ENCODE measurements around the gene SFXN4. TPM values are rescaled to one million over a fixed set of nuclear protein-coding genes. Genes with fewer than 3 reads are reported as not detected.
A peak's percentile ranks its signal among the peaks of the same experiment; 100 is the strongest.

SFXN4 gene
- total and polyA plus RNA-seq, 2 of the 13 experiments (the other 11 are each of a cell fraction or from before 2014, with no cell fraction given) = 47.7 to 64.9 TPM

DNA sequence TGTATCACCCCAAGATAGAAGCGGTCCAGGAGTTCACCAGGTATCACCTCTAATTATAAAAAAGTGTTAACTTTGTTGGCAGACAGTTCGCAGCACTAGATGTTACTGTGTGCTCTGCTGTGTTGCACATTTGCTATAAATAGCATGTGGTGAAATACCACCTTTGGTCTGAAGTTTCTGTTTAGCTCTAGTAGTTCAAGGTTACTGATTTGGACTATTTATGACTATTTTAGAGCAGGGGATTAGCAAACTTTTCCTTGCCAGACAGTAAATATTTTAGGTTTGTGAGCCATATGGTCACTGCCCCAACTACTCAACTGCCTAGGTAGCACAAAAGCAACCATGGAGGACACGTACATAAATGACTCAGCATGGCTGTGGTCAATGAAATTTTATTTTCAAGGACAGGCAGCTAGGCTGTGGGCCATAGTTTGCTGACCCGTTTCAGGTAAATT, 45.1 kb downstream of the SFXN4 start (continued):
- TF ChIP-seq, protein P1, sequence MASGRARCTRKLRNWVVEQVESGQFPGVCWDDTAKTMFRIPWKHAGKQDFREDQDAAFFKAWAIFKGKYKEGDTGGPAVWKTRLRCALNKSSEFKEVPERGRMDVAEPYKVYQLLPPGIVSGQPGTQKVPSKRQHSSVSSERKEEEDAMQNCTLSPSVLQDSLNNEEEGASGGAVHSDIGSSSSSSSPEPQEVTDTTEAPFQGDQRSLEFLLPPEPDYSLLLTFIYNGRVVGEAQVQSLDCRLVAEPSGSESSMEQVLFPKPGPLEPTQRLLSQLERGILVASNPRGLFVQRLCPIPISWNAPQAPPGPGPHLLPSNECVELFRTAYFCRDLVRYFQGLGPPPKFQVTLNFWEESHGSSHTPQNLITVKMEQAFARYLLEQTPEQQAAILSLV (CRISPR knock-in tag; IDR thresholded peaks at IDR 0.05; ENCODE audit: borderline replicate concordance) = no peak
- TF ChIP-seq ZBTB8A (CRISPR knock-in tag; IDR thresholded peaks at IDR 0.05; ENCODE audit: borderline replicate concordance, low read depth) (no peak), ZNF138 (CRISPR knock-in tag; IDR thresholded peaks at IDR 0.05; ENCODE audit: low read depth) (no peak), ZNF451 (CRISPR knock-in tag; IDR thresholded peaks at IDR 0.05) (no peak), ZNF12 (CRISPR knock-in tag; IDR thresholded peaks at IDR 0.05) (peak; percentile 64; the same call in 1 of the 2 replicates), ZNF674 (CRISPR knock-in tag; IDR thresholded peaks at IDR 0.05; ENCODE audit: low read depth) (no peak), RFX3 (CRISPR knock-in tag; IDR thresholded peaks at IDR 0.05) (no peak), RAD21 (CRISPR knock-in tag; IDR thresholded peaks at IDR 0.05) (no peak), ZNF572 (CRISPR knock-in tag; IDR thresholded peaks at IDR 0.05) (no peak), ZFP36L1 (CRISPR knock-in tag; IDR thresholded peaks at IDR 0.05) (peak; percentile 34; the same call in 1 of the 2 replicates), BRD4 (CRISPR knock-in tag; IDR thresholded peaks at IDR 0.05) (no peak), RBAK (CRISPR knock-in tag; IDR thresholded peaks at IDR 0.05) (no peak), RFX5 (IDR thresholded peaks at IDR 0.05; ENCODE audit: low read depth, low read length) (no peak), AKAP8 (CRISPR knock-in tag; IDR thresholded peaks at IDR 0.05) (no peak), LCORL (IDR thresholded peaks at IDR 0.05) (peak; percentile 79; the same call in 1 of the 2 replicates), LCORL (CRISPR knock-in tag; IDR thresholded peaks at IDR 0.05) (peak; percentile 96), HES4 (CRISPR knock-in tag; IDR thresholded peaks at IDR 0.05; ENCODE audit: borderline replicate concordance) (no peak), SP2 (CRISPR knock-in tag; IDR thresholded peaks at IDR 0.05) (no peak)
- TF ChIP-seq, protein P2, sequence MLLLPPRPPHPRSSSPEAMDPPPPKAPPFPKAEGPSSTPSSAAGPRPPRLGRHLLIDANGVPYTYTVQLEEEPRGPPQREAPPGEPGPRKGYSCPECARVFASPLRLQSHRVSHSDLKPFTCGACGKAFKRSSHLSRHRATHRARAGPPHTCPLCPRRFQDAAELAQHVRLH (CRISPR knock-in tag; IDR thresholded peaks at IDR 0.05; ENCODE audit: borderline replicate concordance, low read depth) = no peak
- TF ChIP-seq, protein P3, sequence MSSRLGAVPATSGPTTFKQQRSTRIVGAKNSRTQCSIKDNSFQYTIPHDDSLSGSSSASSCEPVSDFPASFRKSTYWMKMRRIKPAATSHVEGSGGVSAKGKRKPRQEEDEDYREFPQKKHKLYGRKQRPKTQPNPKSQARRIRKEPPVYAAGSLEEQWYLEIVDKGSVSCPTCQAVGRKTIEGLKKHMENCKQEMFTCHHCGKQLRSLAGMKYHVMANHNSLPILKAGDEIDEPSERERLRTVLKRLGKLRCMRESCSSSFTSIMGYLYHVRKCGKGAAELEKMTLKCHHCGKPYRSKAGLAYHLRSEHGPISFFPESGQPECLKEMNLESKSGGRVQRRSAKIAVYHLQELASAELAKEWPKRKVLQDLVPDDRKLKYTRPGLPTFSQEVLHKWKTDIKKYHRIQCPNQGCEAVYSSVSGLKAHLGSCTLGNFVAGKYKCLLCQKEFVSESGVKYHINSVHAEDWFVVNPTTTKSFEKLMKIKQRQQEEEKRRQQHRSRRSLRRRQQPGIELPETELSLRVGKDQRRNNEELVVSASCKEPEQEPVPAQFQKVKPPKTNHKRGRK (CRISPR knock-in tag; IDR thresholded peaks at IDR 0.05) = no peak
- TF ChIP-seq, protein P4, sequence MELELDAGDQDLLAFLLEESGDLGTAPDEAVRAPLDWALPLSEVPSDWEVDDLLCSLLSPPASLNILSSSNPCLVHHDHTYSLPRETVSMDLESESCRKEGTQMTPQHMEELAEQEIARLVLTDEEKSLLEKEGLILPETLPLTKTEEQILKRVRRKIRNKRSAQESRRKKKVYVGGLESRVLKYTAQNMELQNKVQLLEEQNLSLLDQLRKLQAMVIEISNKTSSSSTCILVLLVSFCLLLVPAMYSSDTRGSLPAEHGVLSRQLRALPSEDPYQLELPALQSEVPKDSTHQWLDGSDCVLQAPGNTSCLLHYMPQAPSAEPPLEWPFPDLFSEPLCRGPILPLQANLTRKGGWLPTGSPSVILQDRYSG (CRISPR knock-in tag; IDR thresholded peaks at IDR 0.05) = no peak
- TF ChIP-seq, protein P5, sequence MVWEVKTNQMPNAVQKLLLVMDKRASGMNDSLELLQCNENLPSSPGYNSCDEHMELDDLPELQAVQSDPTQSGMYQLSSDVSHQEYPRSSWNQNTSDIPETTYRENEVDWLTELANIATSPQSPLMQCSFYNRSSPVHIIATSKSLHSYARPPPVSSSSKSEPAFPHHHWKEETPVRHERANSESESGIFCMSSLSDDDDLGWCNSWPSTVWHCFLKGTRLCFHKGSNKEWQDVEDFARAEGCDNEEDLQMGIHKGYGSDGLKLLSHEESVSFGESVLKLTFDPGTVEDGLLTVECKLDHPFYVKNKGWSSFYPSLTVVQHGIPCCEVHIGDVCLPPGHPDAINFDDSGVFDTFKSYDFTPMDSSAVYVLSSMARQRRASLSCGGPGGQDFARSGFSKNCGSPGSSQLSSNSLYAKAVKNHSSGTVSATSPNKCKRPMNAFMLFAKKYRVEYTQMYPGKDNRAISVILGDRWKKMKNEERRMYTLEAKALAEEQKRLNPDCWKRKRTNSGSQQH (CRISPR knock-in tag; IDR thresholded peaks at IDR 0.05; ENCODE audit: low read depth) = no peak
- TF ChIP-seq, protein P6, sequence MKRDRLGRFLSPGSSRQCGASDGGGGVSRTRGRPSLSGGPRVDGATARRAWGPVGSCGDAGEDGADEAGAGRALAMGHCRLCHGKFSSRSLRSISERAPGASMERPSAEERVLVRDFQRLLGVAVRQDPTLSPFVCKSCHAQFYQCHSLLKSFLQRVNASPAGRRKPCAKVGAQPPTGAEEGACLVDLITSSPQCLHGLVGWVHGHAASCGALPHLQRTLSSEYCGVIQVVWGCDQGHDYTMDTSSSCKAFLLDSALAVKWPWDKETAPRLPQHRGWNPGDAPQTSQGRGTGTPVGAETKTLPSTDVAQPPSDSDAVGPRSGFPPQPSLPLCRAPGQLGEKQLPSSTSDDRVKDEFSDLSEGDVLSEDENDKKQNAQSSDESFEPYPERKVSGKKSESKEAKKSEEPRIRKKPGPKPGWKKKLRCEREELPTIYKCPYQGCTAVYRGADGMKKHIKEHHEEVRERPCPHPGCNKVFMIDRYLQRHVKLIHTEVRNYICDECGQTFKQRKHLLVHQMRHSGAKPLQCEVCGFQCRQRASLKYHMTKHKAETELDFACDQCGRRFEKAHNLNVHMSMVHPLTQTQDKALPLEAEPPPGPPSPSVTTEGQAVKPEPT (CRISPR knock-in tag; IDR thresholded peaks at IDR 0.05; ENCODE audit: low read depth) = no peak
- TF ChIP-seq, protein P7, sequence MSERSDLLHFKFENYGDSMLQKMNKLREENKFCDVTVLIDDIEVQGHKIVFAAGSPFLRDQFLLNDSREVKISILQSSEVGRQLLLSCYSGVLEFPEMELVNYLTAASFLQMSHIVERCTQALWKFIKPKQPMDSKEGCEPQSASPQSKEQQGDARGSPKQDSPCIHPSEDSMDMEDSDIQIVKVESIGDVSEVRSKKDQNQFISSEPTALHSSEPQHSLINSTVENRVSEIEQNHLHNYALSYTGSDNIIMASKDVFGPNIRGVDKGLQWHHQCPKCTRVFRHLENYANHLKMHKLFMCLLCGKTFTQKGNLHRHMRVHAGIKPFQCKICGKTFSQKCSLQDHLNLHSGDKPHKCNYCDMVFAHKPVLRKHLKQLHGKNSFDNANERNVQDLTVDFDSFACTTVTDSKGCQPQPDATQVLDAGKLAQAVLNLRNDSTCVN (CRISPR knock-in tag; IDR thresholded peaks at IDR 0.05; ENCODE audit: borderline replicate concordance) = peak; percentile 77; the same call in 1 of the 2 replicates
